ENCODE measurements around the gene SSH2.
"Not testable (repeated sequence)": the region's sequence is repeated elsewhere in the genome, so short reads cannot be mapped to it uniquely, and the experiment has no call there.

SSH2 gene

GRCh38 chr17:29931231-29931932 is 1.4 kb upstream of the SSH2 start:
- in situ Hi-C loops (cut with MboI; ENCODE audit: low pct_unique_long_range_greater_than_20kb, low sequenced_read_pairs), result no loop called here
- DNase-seq, result peak; percentile 95

- in situ Hi-C loops (cut with MboI; ENCODE audit: low pct_unique_long_range_greater_than_20kb, low sequenced_read_pairs), result no loop called here
- peak; percentile 58 for DNase-seq
Measured at GRCh38 chr17:29930409-29931010, 482 bp upstream of the SSH2 start.

DNA sequence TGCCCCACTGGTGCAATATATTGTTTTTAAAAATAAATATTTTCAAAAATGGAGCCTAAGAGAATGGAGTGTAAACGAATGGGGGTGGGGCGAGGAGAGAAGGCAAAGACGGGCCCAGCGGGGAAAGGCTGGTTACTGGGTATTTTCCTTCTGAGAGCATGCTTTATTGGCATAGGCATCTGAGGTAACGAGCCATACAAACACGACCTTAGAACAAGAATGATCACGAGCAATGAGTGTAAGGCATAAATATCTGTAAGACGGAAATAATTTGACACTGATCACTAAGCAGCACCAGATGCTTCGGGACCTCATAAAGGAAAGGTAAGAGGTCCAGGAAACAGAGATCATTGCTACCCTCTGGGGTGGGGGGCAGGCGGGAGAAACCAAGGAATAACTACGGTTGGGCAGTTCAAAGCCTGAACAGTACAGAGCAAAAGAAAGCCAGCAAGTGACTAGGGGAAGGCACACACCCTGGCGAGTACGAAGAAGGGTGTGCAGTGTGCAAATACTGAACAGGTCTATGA is 959 bp downstream of the SSH2 start:
- in situ Hi-C loops (cut with MboI; ENCODE audit: low pct_unique_long_range_greater_than_20kb, low sequenced_read_pairs), result no loop called here
- DNase-seq, result peak; percentile 67

DNA sequence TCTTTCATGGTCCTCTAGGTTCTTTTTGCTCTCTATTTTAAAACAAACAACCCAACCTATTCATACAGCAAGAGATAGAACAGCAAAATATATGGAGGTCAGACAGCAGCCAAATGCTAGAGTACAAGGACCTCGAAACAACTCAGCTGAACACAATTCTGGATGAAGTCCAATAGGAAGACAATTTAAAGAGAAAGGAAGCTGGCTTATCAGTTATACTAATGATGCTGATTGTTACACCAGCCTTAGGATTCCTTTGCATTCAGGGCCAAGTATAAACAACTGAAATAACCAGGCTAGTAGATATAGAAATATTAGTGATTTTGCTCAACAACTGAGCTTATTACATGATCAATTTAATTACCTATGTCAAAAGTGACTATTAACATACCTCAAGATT is 2.5 kb downstream of the SSH2 start:
- in situ Hi-C loops (cut with MboI; ENCODE audit: low pct_unique_long_range_greater_than_20kb, low sequenced_read_pairs), result no loop called here
- DNase-seq, result no peak

- no peak for DNase-seq
- in situ Hi-C loops (cut with MboI; ENCODE audit: low pct_unique_long_range_greater_than_20kb, low sequenced_read_pairs), result no loop called here
Measured at GRCh38 chr17:29924786-29925185, 5.2 kb downstream of the SSH2 start.

DNA sequence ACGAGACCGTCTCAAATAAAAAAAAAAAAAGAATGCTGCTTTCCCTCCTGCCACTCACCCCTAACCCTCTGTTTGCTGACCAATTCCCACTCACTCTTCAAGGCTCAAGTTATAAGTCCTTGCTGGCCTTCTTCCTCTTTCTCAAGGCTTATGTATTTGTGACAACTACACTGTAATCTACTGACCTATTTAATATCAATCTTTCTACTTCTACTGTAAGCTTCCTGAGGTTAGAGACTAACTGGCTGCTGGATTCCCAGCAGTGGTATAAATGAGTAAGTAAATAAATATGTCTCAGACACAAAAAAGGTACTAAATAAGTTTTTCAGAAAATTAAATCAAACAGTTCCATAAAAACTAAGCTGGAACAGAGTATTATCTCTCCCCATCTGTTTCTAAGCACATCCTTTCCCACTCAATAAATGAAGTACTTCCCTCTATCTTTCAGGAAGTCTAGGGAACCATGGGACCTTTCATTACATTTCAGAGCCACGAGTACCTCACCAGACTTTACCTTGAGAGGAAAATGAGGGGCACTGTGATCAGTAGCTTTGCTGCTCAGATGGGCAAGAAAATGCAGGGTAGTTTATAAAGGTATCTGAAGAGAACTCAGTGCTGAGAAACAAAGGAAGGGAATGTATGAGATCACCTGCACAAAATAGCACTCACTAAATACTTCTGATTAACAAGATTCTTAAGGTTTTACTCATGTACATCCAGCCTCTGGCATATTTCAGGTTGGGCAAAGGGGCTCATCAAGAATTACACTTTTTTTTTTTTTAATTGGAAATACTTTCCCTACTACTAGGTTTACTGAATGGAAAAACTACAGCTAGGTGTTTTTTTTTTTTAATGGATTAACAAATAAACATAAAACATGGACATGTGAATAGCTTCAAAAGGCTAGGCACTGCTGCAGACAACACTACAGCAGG is 10.8 kb downstream of the SSH2 start:
- in situ Hi-C loops (cut with MboI; ENCODE audit: low pct_unique_long_range_greater_than_20kb, low sequenced_read_pairs), result no loop called here
- DNase-seq, result peak; percentile 68

DNA sequence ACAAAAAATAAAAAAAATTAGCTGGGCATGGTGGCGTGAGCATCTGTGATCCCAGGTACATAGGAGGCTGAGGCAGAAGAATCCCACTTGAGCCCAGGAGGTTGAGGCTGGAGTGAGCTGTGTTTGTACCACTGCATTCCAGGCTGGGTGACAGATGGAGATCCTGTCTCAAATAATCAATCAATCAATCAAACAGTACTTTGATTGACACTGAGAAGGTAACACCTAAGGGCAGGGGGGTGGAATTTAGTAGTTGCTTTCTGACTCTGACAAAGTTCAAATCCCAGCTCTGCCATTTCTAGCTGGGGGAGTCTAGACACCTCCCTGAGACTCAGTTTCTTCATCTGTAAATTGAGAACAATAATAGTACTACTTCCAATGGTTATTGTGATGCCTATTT is 12.0 kb downstream of the SSH2 start:
- DNase-seq, result no peak
- in situ Hi-C loops (cut with MboI; ENCODE audit: low pct_unique_long_range_greater_than_20kb, low sequenced_read_pairs), result no loop called here

DNA sequence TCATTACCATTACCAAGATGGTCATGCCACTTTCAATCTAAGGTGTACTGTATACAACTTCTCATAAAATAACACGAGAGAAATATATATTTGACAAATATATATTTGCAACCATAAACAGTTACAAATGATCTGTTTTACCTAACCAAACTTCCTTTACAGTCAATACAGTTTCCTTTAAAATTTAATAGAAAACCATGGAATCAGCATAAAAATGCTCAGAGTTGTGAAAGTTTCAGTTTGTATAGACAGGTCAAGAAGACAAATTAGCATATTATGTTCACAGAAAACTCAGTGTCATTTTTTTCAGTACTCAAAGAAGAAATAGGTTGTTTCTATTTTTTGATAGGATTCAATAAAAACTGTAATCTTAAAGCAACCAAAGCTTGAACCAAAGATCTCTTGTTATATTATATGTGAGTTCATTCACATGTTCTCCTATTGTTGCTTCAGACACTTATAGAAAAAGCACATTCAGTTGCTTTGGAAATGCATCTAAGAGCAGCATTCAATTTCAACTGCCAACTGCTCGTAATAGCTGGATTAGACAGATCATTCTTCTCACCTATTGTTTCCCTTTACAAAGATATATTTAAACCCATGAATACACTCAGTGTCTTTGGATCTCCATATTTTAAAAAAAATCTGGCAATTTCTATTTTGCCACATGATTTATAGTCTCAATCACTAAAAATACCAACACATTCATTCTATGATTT is 15.1 kb downstream of the SSH2 start:
- in situ Hi-C loops (cut with MboI; ENCODE audit: low pct_unique_long_range_greater_than_20kb, low sequenced_read_pairs), result no loop called here

GRCh38 chr17:29911641-29912177 is 18.3 kb downstream of the SSH2 start:
- in situ Hi-C loops (cut with MboI; ENCODE audit: low pct_unique_long_range_greater_than_20kb, low sequenced_read_pairs), result no loop called here
- DNase-seq, result no peak

More for the DNA sequence above, 15.1 kb downstream of the SSH2 start:
- DNase-seq, result no peak

DNA sequence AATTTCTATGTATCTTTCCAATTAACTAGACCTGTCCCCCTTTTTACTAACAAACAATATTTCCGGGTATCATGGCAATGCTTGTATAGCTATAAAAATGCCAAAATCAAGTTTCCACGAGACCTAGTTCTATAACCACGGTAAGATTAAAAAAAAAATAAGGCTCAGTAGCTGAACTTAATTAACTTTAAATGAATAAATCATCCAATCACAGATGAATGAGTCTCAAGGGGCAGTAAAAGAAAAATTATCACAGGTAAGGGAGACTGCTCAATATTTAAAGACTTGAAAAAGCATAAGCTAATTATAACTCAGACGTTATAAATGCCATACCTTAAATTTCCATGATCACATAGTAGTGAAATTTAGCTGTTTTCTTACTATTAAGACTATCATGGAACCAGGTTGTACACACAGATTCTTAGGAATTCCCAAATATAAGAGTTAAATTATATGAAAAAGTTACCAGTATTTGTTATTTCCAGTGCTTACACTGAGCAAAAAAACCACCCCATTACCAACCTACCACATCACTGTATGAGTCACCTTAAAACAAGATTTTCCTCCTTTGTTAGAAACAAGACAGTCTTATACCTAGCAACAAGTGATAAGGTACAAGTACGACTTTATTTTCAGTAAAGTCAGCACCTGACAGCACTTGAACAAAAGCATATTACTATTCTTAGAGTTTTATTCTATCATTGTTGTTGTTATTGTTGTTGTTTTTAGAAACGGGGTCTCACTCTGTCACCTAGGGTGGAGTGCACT is 20.6 kb downstream of the SSH2 start:
- DNase-seq, result no peak
- in situ Hi-C loops (cut with MboI; ENCODE audit: low pct_unique_long_range_greater_than_20kb, low sequenced_read_pairs), result no loop called here

DNA sequence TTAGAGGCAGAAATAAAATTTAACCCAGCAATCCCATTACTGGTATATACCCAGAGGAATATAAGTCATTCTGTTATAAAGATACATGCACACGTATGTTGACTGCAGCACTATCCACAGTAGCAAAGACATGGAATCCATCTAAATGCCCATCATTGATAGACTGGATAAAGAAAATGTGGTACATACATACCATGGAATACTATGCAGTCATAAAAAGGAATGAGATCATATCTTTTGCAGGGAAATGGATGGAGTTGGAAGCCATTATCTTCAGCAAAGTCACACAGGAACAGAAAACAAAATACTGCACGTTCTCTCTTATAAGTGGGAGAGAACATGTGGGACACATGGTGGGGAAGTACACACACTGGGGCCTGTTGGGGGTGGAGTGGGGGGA is 23.1 kb downstream of the SSH2 start:
- DNase-seq, result no peak
- in situ Hi-C loops (cut with MboI; ENCODE audit: low pct_unique_long_range_greater_than_20kb, low sequenced_read_pairs), result no loop called here

GRCh38 chr17:29905879-29906167 is 24.2 kb downstream of the SSH2 start:
- in situ Hi-C loops (cut with MboI; ENCODE audit: low pct_unique_long_range_greater_than_20kb, low sequenced_read_pairs), result no loop called here
- no peak for DNase-seq

DNA sequence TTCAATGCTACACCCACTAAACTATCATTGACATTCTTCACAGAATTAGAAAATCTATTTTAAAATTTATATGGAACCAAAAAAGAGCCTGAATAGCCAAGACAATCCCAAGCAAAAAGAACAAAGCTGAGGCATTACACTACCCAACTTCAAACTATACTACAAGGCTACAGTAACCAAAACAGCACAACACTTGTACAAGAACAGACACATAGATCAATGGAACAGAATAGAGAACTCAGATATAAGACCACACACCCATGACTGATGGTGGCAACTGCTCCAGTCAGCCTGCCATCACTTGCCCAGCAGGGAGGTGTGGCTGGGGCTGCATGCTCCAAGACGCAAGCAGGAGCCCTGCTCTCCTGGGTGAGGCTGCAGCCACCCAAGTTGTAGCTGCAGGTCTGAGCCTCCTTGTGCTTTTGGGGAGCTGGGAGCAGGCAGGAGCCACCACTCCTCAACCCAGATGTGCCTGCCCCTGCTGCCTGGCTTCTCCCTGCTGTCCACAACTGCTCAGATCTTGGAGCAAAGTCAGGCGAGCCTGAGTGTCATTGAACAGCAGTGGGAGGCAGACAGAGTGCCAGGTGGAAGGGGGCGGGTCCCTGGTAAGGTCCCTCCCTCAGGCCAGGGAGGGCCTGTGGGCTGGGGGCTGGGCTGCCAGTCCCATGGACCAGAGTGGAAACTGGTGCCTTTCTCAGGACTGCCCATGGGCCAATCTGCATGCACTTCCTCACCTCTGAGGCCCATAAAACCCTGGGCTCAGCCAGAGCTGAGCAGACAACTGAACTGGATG is 24.7 kb downstream of the SSH2 start:
- in situ Hi-C loops (cut with MboI; ENCODE audit: low pct_unique_long_range_greater_than_20kb, low sequenced_read_pairs), result no loop called here
- no peak for DNase-seq

GRCh38 chr17:29903471-29903870 is 26.6 kb downstream of the SSH2 start:
- in situ Hi-C loops (cut with MboI; ENCODE audit: low pct_unique_long_range_greater_than_20kb, low sequenced_read_pairs), result no loop called here

GRCh38 chr17:29897136-29897535 is 32.9 kb downstream of the SSH2 start:
- DNase-seq; in situ Hi-C loops (cut with MboI; ENCODE audit: low pct_unique_long_range_greater_than_20kb, low sequenced_read_pairs): not testable (repeated sequence)

More at GRCh38 chr17:29903471-29903870, 26.6 kb downstream of the SSH2 start:
- DNase-seq, result no peak

- DNase-seq, result no peak
- in situ Hi-C loops (cut with MboI; ENCODE audit: low pct_unique_long_range_greater_than_20kb, low sequenced_read_pairs), result no loop called here
Measured at GRCh38 chr17:29892201-29892600, 37.8 kb downstream of the SSH2 start.

DNA sequence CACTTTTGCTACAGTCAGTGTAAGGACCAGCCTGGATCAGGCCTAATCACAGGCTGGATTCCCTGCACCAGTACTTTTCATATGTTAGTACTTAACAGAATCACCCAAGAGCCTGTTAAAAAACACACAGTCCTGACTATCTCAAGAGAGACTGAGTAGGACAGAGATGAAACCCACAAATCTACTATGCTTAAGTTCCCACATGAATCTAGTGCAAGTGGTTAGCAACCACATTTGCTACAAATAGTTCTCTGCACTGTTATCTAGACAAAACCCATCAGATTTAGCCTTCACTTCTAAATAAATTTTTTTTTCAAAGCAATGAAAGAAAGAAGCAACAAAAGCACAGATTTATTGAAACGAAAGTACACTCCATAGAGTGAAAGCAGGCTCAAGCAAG is 38.9 kb downstream of the SSH2 start:
- in situ Hi-C loops (cut with MboI; ENCODE audit: low pct_unique_long_range_greater_than_20kb, low sequenced_read_pairs), result no loop called here
- no peak for DNase-seq

All from KBM-7 (cell line).